ENCODE data around the gene UMODL1.

The UMODL1 gene

DNA sequence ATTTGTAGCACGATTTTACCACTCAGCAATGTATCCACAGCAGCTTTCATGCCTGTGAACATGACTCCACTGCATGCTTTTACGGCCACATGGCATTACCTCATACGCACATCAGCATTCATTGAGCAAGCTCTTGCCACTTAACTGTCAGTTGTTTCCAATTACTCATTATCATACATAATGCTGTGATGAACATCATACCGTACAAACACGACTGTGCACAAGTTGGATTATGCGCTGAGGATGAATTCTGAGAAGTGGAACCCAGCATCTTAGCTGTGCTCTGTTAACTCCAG, 9.6 kb downstream of the UMODL1 start:
- DNase-seq, result no peak

DNA sequence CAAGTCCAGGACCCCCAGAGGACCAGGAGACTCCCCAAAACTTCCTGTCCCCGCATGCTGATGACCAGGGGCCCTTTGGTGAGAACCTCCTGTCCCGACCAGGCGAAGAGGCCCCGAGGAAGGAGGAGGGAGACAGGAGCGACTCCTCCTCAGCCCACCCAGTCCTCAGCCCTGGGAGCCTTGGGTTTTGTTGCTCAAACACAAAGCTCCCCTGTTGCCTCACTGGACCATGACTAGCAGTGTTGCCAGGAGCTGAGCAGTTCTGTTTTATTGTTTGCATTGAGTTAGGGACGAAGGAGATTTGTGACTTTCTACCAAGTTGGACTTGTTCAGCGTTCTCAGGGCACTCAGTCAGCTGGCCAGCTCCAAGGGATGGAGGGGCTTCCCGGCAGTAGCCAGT, 10.0 kb downstream of the UMODL1 start:
- DNase-seq, result no peak

DNA sequence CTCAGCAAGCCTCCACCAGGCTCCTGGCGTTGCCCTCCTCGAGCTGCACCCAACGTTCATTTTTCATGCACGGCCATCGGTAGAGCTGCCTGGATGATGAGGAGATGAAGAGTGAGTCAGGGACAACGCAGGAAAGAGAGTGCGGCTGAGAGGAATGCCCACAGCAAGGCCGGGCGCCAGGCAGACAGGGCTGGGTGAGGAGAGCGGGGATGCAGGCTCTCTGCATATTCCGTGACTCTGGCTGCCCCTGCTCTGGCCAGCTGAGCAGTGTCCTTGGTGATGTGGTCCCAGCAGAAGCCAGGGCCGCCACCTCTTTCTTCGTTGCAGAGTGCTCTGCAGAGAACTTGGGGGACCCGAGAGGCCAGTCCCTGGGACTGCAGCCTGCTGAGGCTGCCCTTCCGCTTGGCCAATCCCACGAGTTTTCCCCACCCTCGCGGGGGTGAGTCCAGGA, 10.8 kb downstream of the UMODL1 start:
- no peak for DNase-seq

- no peak for DNase-seq
These were observed 11.6 kb downstream of the UMODL1 start for GRCh38 chr21:42082501-42083360.

DNA sequence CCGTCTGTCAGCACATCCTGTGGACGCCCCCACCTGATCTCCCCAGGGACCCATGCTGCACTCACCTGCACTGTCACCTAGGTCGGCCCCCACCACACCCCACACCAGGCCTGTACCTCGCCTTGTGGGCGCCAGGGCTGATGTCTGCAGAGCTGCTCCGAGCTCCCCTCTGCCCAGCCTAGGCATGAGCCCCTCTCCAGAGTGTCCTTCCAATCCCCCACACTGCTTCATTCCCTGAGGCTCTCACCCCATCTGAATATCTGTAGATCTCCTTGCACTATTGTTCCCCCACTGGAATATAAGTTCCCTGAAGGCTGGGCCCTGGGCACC, 12.2 kb downstream of the UMODL1 start:
- DNase-seq, result no peak

DNA sequence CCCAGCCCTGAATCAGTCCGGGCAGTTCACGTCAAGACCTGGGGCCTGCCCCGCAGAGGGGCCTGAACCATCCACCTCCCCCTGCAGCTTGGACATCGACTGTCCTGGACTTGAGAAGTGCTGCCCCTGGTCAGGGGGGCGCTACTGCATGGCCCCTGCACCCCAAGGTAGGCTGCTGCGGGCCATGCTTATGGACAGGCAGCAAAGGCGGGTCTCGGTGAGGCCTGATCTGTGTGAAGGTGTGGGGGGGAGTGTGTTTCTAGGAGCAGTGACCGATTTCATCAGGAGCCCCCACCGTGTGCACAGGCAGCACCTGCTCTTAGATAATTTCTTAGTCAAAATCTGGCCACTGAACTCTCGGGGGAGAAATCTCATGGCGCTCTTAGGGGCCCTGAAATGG, 13.0 kb downstream of the UMODL1 start:
- DNase-seq, result no peak

DNA sequence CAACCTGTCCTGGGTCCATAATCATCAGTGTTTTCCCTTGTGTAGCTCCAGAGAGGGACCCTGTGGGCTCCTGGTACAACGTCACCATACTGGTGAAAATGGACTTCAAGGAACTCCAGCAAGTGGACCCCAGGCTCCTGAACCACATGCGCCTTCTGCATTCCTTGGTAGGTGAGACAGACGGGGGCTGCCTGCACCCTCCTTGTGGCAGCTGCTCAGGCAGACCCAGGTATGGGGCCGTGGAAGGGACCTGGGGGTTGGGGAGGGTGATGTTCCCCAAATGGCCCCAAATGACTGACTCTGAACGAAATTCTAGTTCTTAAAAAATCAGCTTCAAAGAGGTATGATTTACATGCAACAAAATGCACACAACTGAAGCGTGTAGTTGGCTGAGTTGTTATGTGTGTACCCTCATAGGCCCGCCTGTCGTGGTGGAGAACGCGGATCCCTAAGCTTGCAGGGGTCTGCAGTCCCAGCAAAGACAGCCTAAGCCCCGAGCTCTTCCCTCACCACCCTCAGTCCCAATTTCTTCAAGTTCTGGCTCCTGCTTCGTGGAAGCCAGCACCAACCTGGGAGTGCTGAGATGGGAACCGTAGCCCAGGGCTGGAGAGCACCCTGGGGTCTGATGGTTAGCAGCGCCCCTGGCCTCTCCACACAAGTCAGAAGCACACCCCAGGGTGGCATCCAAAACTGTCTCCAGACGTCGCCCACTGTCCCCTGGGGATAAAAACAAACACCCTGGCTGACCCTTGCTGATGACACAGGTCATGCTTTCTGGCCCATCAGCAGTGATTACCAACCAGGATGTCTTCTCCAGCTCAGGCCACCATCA, 14.3 kb downstream of the UMODL1 start:
- no peak for DNase-seq

GRCh38 chr21:42086969-42087368, 15.9 kb downstream of the UMODL1 start:
- DNase-seq, result no peak

- no peak for DNase-seq
These were observed 17.0 kb downstream of the UMODL1 start for GRCh38 chr21:42088148-42088547.

DNA sequence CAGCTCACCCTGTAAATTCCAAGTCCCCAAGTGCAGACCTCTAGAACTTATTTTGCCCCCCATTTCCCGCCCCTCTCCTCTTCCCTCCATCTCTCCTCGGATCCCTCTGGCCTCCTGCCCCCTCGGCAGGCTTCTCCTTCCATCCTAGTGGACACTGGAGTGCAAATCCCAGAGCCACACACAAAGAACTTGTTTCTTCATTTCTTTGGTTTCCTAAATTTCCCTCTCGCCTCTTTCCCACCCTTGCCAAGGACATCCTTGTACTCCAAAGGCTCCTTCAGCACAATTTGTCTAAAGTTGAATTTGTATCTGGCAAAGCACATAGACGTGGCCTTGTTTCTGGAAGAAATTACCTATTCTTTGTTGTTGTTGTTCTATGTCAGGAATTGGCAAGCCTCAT, 17.5 kb downstream of the UMODL1 start:
- no peak for DNase-seq

- DNase-seq, result no peak
These were observed 18.0 kb downstream of the UMODL1 start for GRCh38 chr21:42089093-42089631.

- DNase-seq, result no peak
These were observed 18.7 kb downstream of the UMODL1 start for GRCh38 chr21:42089665-42090310.

DNA sequence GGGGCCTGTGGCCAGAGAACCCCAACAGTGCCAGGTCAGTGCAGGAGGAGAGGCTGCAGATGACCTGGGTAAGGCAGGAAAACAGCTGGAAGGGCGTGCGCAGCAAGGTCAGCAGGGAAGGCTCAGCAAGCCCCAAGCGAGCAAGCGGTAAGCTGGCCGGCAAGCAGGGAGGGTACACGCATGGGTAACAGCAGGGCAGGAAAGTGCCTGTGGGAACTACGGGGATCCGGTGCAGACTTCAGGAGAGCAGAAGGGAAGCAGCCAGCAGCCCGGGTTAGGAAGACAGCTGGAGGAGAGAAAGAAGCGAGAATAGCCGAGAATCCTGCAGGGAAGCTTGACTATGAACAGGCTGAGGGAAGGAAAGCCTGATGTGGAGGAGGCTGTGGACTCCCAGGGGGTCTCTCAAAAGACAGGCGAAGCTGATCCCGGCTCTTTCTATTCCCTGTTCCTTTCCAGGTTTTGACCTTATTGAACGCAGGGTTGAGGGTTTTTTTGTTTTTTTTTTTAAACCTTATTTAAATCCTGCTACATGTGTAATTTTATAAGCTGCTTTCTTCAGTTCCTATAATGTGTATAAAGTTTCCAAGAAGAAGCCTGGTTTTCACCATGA, 20.9 kb downstream of the UMODL1 start:
- no peak for DNase-seq

- DNase-seq, result no peak
These were observed 21.7 kb downstream of the UMODL1 start for GRCh38 chr21:42092771-42093170.

- DNase-seq, result no peak
These were observed 22.1 kb downstream of the UMODL1 start for GRCh38 chr21:42093186-42093585.

GRCh38 chr21:42093991-42094421, 22.9 kb downstream of the UMODL1 start:
- DNase-seq, result no peak

- DNase-seq, result no peak
These were observed 23.7 kb downstream of the UMODL1 start for GRCh38 chr21:42094811-42095210.

DNA sequence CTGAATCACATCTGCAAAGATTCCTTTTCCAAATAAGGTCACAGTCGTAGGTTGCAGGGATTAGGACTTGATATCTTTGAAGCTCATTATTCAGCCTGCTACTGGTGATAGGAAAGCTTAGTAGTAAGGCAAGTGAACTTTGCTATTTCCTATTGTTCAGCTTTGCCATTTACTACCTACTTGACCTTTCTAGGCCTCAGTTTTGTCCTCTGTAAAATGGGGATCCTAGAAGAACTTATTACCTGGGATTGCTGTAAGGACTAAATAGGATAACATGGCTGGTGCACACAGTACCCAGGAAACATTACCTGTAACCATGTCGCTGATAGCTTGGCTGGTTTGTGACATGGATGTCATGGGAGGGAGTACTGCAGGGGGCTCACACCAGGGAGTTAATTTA, 24.5 kb downstream of the UMODL1 start:
- no peak for DNase-seq

GRCh38 chr21:42096566-42096965, 25.4 kb downstream of the UMODL1 start:
- DNase-seq, result no peak

DNA sequence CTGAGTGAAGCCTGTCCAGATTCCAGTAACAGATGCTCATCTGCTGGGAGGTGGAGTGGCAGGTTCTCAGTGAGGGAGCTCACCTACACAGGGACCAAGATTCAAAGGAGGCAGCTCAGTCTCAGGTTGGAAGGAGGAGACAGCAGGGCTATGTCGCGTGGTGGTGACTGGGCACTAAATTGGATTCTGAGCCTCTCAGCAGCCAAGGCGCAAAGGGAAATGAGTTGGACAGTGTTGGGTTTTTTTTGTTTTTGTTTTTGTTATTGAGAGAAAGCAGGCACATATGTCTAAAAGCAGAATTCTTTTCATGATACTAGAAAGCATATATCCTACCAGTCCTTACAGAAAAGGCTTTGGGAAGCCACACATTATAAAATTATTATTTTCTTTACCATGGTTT, 26.2 kb downstream of the UMODL1 start:
- no peak for DNase-seq

DNA sequence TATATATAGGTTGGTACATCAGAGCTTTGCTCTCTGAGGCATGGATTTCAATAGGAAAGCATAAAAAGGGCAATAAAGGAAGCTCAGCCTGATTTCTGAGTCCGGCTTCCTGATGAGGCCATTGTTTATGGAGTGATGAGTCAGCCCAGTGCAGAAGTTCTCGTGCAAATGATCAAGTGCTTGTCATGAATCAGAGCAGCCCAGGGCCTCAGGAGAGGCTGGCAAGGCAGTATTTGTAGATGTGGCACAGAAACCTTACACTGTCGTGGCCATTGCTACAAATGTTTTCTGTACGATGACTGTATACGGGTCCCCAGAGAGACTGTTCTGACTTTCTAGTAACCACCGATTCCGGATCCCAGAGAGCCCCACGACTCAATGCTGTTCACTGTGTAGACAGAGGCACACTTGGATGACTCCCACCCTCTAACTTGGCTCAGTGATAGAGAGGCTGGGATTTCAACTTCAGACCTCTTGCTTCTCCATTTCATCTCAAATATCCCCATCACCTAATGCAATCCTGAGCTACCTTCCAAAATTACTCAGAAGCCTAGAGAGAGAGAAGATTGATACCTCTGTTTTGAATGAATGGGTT, 26.8 kb downstream of the UMODL1 start:
- DNase-seq, result no peak

DNA sequence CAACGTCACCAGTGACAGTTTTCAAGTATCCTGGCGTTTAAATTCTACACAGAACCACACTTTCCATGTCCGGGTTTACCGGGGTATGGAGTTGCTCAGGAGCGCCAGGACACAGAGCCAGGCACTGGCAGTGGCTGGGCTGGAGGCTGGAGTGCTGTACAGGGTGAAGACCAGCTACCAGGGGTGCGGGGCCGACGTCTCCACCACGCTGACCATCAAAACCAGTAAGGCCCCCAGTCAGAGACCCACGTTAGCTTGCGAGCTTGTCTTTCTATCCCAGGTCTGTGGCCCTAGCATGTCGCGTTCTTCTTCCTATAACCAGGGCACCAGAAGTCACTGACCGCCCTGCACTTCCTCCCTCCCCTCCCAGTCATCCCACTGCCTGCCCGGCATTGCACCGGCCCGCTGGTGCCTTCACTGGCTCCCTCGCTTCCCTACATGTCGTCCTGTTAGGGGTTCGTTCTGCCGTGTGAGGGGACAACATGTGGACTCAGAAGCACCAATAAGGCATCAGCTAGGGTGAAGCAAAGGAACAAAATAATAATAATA, 27.9 kb downstream of the UMODL1 start:
- DNase-seq, result no peak
